GM23248 (cell line): ENCODE data around the gene DMRT1.

Experiments
- EZH2 ChIP-seq: fragments of 200-600 bp; sonication (generic); IDR thresholded peaks from 2 replicates; pipeline ENCODE4 v1.6.1; 2018; ENCODE audit warnings: antibody characterized with exemption, mild to moderate bottlenecking; ENCODE audit not compliant: insufficient read depth, poor library complexity, severe bottlenecking
- EZH2phosphoT487 ChIP-seq: fragments of 200-600 bp; sonication (generic); IDR thresholded peaks from 2 replicates; pipeline ENCODE4 v1.6.1; 2018; ENCODE audit warnings: antibody characterized with exemption, moderate library complexity, mild to moderate bottlenecking, low read depth; ENCODE audit not compliant: insufficient read depth

GRCh38 chr9:976258-976942, 134.9 kb downstream of the DMRT1 start, which contains the start of gene DMRT3:
- TF ChIP-seq EZH2 (no peak), EZH2phosphoT487 (no peak)
